BLaER1 treated with 17β-estradiol and CSF1 and Interleukin-3, amounts not matched to agents 10 nM and 100 nM (cell line): ENCODE data around the gene NECAP2.
"Not testable (repeated sequence)": the region's sequence is repeated elsewhere in the genome, so short reads cannot be mapped to it uniquely, and the experiment has no call there.

Experiments used
- H3K27ac ChIP-seq, 11 experiments: shearing (Covaris generic); formaldehyde crosslinking; 2 replicates each; pipeline ENCODE4 v1.8.1; 2022
- H3K27me3 ChIP-seq, 11 experiments: shearing (Covaris generic); formaldehyde crosslinking; 2 replicates each; pipeline ENCODE4 v1.8.1; 2022
- H3K36me3 ChIP-seq, 11 experiments: shearing (Covaris generic); formaldehyde crosslinking; 2 replicates each; pipeline ENCODE4 v1.8.1; 2022
- H3K4me1 ChIP-seq, 10 experiments: shearing (Covaris generic); formaldehyde crosslinking; 2 replicates each; pipeline ENCODE4 v1.8.1; 2022
- H3K4me2 ChIP-seq, 11 experiments: shearing (Covaris generic); formaldehyde crosslinking; 2 replicates each; pipeline ENCODE4 v1.8.1; 2022
- H3K4me3 ChIP-seq, 10 experiments: shearing (Covaris generic); formaldehyde crosslinking; 2 replicates each; pipeline ENCODE4 v1.8.1; 2022
- H3K9ac ChIP-seq, 11 experiments: shearing (Covaris generic); formaldehyde crosslinking; 2 replicates each; pipeline ENCODE4 v1.8.1; 2022
- H3K9me3 ChIP-seq, 11 experiments: shearing (Covaris generic); formaldehyde crosslinking; replicated peaks in 1 of 11; 2 replicates each; pipeline ENCODE4 v1.8.1; 2022
- H4K20me1 ChIP-seq, 11 experiments: shearing (Covaris generic); formaldehyde crosslinking; 2 replicates each; pipeline ENCODE4 v1.8.1; 2022
- Cebpa-rat ChIP-seq, 11 experiments: shearing (Covaris generic); IDR thresholded peaks; 2 replicates each; pipeline ENCODE4 v1.8.1; 2022

Gene NECAP2

GRCh38 chr1:16458831-16459230 is 18.3 kb downstream of the NECAP2 start:
- H3K4me3 ChIP-seq, result no peak overlapping the region
- H4K20me1 ChIP-seq, result peaks cover 0 to 100% (median 47%) of the 10 kb centered on the region in 11 experiments; a peak in 18 of 22 replicates
- no peak overlapping the region for H3K27ac ChIP-seq
- no peak for TF ChIP-seq Cebpa-rat (IDR thresholded peaks at IDR 0.05)
- no peaks in the 10 kb centered on the region for H3K27me3 ChIP-seq
- no peaks in the 10 kb centered on the region for H3K4me1 ChIP-seq
- peaks cover 93 to 100% (median 100%) of the 10 kb centered on the region in 11 experiments for H3K36me3 ChIP-seq
- H3K9me3 ChIP-seq, result no peaks in the 10 kb centered on the region
- H3K9ac ChIP-seq, result 0 out of 22 replicates have a peak overlapping the region, but pooled peaks of 2 of the 11 experiments have one; percentile 6 to 8
- H3K4me2 ChIP-seq, result no peak overlapping the region

GRCh38 chr1:16459352-16459925 is 18.9 kb downstream of the NECAP2 start:
- Histone ChIP-seq H3K36me3 (peaks cover 87 to 100% (median 98%) of the 10 kb centered on the region in 11 experiments), H3K4me3 (no peak overlapping the region), H3K27me3 (no peaks in the 10 kb centered on the region), H3K9ac (no peak overlapping the region), H3K4me1 (no peaks in the 10 kb centered on the region), H3K27ac (no peak overlapping the region), H4K20me1 (peaks cover 0 to 100% (median 47%) of the 10 kb centered on the region in 11 experiments; a peak in 18 of 22 replicates), H3K4me2 (no peak overlapping the region), H3K9me3 (no peaks in the 10 kb centered on the region)
- TF ChIP-seq Cebpa-rat (IDR thresholded peaks at IDR 0.05), result no peak

DNA sequence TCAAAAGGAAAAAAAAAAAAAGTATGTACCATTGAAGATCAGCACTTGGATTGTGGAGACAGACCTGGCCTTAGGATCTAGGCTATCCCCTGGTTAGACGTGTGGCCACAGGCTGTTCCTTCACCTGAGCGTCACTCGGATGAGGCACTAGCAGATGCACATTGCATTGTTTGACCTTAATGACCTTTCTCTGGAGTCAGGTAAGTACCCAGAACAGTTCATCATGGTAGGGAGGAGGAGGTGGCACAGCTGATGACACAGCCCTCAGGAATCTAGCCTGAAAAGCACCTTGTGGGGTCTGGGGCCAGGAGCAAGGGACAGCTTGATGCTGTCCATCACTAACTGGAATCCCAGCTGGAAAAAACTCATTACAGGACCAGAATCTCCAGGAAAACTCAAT is 21.2 kb downstream of the NECAP2 start:
- peaks cover 65 to 100% (median 83%) of the 10 kb centered on the region in 11 experiments for H3K36me3 ChIP-seq
- H4K20me1 ChIP-seq, result peaks cover 0 to 100% (median 25%) of the 10 kb centered on the region in 11 experiments; a peak in 16 of 22 replicates
- no peaks in the 10 kb centered on the region for H3K4me1 ChIP-seq
- no peak for TF ChIP-seq Cebpa-rat (IDR thresholded peaks at IDR 0.05)
- H3K9ac ChIP-seq, result no peak overlapping the region
- H3K27ac ChIP-seq, result no peak overlapping the region
- H3K4me2 ChIP-seq, result no peak overlapping the region
- no peaks in the 10 kb centered on the region for H3K27me3 ChIP-seq
- no peak overlapping the region for H3K4me3 ChIP-seq
- no peaks in the 10 kb centered on the region for H3K9me3 ChIP-seq

DNA sequence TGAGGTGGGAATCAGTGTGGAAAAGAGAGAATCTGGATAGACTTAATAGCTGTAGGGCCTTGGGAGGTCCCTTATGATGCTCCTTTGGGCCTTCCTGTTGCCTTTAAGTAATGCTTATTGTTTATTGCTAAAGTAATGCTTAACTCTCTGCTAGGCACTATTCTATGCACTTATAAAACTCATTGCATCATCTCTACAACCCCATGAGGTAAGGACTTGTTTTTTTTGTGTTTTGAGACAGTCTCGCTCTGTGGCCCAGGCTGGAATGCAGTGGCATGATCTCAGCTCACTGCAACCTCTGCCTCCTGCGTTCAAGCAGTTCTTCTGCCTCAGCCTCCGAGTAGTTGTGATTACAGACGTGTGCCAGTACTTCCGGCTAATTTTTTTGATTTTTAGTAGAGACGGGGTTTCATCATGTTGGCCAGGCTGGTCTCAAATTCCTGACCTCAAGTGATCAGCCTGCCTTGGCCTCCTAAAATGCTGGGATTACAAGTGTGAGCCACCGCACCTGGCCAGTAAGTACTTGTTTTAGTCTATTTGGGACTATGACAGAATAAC is 22.3 kb downstream of the NECAP2 start:
- Histone ChIP-seq H3K4me2 (no peak overlapping the region), H3K9me3 (no peaks in the 10 kb centered on the region), H3K36me3 (peaks cover 53 to 100% (median 72%) of the 10 kb centered on the region in 11 experiments), H3K4me3 (no peak overlapping the region), H3K9ac (no peak overlapping the region), H4K20me1 (peaks cover 0 to 100% (median 20%) of the 10 kb centered on the region in 11 experiments; a peak in 16 of 22 replicates), H3K4me1 (no peaks in the 10 kb centered on the region), H3K27me3 (no peaks in the 10 kb centered on the region), H3K27ac (no peak overlapping the region)
- TF ChIP-seq Cebpa-rat (IDR thresholded peaks at IDR 0.05), result no peak

DNA sequence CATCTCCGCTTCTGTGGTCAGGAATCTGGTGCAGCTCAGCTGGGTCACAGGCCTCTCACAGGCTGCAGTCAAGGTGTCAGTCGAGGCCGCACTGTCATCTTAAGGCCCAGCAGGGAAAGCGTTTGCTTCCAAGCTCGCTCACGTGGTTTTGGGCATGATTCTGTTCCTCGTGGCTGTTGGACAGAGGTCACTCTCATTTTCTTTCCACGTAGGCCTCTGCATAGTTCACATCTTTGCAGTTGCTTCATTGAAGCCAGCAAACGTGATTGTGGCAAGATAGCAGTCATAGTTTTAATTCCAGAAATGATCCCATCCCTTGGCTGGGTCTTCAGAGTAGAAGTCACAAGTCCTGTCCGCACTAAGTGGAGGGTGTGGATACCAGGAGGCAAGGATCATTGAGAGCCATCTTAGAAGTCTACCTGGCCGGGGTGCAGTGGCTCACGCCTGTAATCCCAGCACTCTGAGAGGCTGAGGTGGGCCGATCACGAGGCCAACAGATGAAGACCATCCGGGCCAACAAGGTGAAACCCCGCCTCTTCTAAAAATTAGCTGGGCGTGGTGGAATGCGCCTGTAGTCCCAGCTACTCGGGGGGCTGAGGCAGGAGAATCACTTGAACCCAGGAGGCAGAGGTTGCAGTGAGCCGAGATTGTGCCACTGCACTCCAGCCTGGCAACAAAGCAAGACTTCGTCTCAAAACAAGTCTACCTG is 24.5 kb downstream of the NECAP2 start:
- Histone ChIP-seq H3K36me3 (peaks cover 32 to 99% (median 54%) of the 10 kb centered on the region in 11 experiments), H3K9me3 (no peaks in the 10 kb centered on the region), H3K27ac (no peak overlapping the region), H3K4me1 (no peaks in the 10 kb centered on the region; a peak in 1 of 20 replicates), H3K4me2 (no peak overlapping the region), H3K27me3 (no peaks in the 10 kb centered on the region), H3K4me3 (no peak overlapping the region), H3K9ac (no peak overlapping the region), H4K20me1 (peaks cover 0 to 100% (median 8%) of the 10 kb centered on the region in 11 experiments; a peak in 15 of 22 replicates)
- TF ChIP-seq Cebpa-rat (IDR thresholded peaks at IDR 0.05), result no peak

DNA sequence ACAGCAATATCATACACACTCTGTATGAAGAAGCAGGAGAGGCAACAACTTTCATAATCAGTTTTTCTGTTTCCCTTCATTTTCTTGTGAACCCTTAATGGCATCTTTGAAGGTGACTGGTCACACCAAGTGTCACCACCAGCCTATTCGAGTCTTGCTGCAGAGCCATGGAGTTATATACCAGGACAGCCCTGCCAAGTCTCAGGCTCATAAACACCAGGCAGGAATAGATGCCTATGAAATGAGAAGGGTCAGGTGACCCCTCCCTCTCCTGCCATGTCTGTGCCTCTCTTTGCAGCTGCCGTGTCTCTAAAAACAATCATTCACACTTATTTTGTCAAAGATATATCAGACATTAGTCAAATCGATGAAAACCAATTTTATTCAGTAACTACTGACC is 28.0 kb downstream of the NECAP2 start:
- Histone ChIP-seq H3K27ac (no peak overlapping the region), H3K27me3 (no peaks in the 10 kb centered on the region), H3K9ac (no peak overlapping the region), H3K4me3 (no peak overlapping the region), H3K9me3 (no peaks in the 10 kb centered on the region), H3K36me3 (peaks cover 4 to 99% (median 31%) of the 10 kb centered on the region in 11 experiments; a peak in 20 of 22 replicates), H4K20me1 (peaks cover 0 to 94% (median 0%) of the 10 kb centered on the region in 11 experiments; a peak in 7 of 22 replicates), H3K4me1 (no peaks in the 10 kb centered on the region; a peak in 1 of 20 replicates), H3K4me2 (no peak overlapping the region)
- no peak for TF ChIP-seq Cebpa-rat (IDR thresholded peaks at IDR 0.05)

GRCh38 chr1:16474166-16474800 is 33.8 kb downstream of the NECAP2 start:
- no peak overlapping the region for H3K9ac ChIP-seq
- H3K4me2 ChIP-seq, result no peak overlapping the region
- TF ChIP-seq Cebpa-rat (IDR thresholded peaks at IDR 0.05), result no peak
- H3K4me1 ChIP-seq, result peaks cover 0 to 19% (median 15%) of the 10 kb centered on the region in 10 experiments; a peak in 13 of 20 replicates
- H3K27me3 ChIP-seq, result no peaks in the 10 kb centered on the region
- no peaks in the 10 kb centered on the region for H3K9me3 ChIP-seq
- no peak overlapping the region for H3K27ac ChIP-seq
- H4K20me1 ChIP-seq, result peaks cover 0 to 69% (median 0%) of the 10 kb centered on the region in 11 experiments; a peak in 9 of 22 replicates
- H3K36me3 ChIP-seq, result peaks cover 14 to 91% (median 26%) of the 10 kb centered on the region in 11 experiments
- H3K4me3 ChIP-seq, result no peak overlapping the region

GRCh38 chr1:16474891-16475290 is 34.4 kb downstream of the NECAP2 start:
- not testable (repeated sequence) for H3K9me3 ChIP-seq, H3K27me3 ChIP-seq, H3K4me2 ChIP-seq, H3K27ac ChIP-seq, H3K9ac ChIP-seq, H3K4me3 ChIP-seq
- H4K20me1 ChIP-seq, result peaks cover 0 to 63% (median 0%) of the 10 kb centered on the region in 11 experiments; a peak in 9 of 22 replicates
- H3K36me3 ChIP-seq, result peaks cover 14 to 91% (median 31%) of the 10 kb centered on the region in 11 experiments
- H3K4me1 ChIP-seq, result peaks cover 0 to 19% (median 15%) of the 10 kb centered on the region in 10 experiments; a peak in 13 of 20 replicates

DNA sequence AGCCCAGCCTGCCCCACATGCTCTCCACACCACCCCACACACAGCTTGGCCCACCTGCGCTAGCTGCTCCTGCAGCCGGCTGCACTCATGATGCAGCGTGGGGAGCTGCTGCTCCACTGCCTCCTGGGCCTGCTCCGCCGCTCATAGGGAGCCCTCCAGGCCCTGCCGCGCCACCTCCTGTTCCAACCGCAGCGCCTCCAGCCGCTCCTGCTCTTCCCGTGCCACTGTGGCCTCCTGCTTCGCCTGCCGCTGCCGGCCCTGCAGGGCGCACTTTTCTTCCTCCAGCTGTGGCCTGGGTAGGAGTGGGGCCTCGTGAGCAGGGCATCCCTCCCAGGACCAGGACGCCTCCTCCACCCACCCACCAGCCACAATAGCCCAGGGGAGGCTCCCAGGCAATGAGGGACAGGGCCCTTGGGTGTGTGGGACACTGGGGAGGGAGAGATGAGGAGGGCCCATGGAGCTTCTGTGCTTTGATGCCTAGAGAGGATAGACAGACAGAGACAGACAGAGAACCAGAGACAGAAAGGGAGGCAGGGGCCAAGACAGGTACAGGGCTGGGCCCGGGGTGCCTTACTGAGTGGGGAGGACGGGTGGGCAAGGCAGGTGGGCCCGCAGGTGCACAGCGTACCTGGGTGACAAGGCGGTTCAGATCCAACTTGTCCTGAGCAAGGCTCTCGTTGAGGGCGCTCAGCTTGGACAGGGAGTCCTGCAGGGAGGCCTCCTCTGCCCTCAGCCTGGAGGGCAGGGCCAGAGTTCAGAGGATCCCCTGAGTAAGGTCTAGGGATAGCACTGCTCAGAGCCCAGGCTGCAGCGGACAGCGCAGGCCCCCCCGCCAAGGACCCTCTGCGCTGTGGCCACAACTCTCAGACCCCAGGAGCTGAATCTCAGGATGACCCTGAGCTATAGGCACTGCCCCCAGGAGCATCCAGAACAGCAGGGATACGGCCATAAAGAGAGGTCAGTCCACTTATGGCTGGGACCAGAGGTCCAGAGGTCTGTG is 35.5 kb downstream of the NECAP2 start:
- Histone ChIP-seq H4K20me1 (peaks cover 0 to 57% (median 0%) of the 10 kb centered on the region in 11 experiments; a peak in 9 of 22 replicates), H3K4me1 (peaks cover 0 to 19% (median 15%) of the 10 kb centered on the region in 10 experiments; a peak in 13 of 20 replicates), H3K36me3 (peaks cover 14 to 91% (median 43%) of the 10 kb centered on the region in 11 experiments)
- not testable (repeated sequence) for H3K9ac ChIP-seq, H3K4me3 ChIP-seq, H3K9me3 ChIP-seq, H3K4me2 ChIP-seq, H3K27ac ChIP-seq, H3K27me3 ChIP-seq
